GM19023 (cell line): ENCODE data around the gene STAG1.
"Not testable (repeated sequence)": the region's sequence is repeated elsewhere in the genome, so short reads cannot be mapped to it uniquely, and the experiment has no call there.

Experiments used
- ATAC-seq: cut with Tn5 transposase; IDR thresholded peaks from one replicate; pipeline ENCODE4 v1.9.1; 2021; ENCODE audit warnings: mild to moderate bottlenecking, moderate library complexity; ENCODE audit not compliant: unreplicated experiment

STAG1 gene

DNA sequence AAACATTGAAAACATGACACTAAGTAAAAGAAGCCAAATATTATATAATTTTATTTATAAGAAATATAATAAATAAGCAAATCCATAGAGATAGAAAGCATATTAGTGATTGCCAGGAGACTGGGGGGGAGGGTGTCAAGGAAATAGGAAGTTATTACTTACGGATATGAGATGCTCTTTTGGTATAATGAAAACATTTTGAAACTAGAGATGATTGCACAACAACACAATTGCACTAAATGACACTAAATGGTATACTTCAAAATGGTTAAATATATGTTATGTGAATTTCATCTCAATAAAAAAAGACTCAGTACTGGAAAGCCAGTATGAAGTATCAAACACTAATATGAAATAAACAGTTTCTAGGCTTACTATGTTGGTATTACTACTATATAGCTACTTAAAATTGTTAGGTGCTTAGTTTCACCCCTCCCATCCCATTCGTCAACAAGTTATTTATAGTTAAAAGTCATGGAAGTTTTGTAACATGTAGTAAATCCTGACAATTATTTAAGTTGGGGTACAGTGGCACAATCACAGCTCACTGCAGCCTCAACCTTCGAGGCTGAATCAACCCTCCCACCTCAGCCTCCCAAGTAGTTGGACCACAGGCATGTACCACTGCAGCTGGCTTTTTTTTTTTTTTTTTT, 43.7 kb downstream of the STAG1 start:
- no peak for ATAC-seq

GRCh38 chr3:136703429-136703828, 48.7 kb downstream of the STAG1 start:
- no peak for ATAC-seq

- no peak for ATAC-seq
Measured at GRCh38 chr3:136699271-136699828, 52.8 kb downstream of the STAG1 start.

DNA sequence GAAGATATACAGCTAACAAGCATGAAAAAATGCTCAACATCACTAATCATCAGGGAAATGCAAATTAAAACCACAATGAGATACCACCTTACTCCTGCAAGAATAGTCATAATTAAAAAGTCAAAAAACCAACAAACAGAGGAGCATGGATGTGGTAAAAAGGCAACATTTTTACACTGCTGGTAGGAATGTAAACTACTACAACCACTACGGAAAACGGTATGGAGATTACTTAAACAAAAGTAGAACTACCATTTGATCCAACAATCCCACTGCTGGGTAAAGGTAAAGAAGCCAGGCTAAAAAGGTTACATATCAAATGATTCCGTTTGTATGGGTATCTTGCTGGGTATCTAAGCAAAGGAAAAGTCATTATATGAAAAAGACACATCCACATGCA, 53.8 kb downstream of the STAG1 start:
- no peak for ATAC-seq

GRCh38 chr3:136696797-136697196, 55.4 kb downstream of the STAG1 start:
- ATAC-seq = no peak

DNA sequence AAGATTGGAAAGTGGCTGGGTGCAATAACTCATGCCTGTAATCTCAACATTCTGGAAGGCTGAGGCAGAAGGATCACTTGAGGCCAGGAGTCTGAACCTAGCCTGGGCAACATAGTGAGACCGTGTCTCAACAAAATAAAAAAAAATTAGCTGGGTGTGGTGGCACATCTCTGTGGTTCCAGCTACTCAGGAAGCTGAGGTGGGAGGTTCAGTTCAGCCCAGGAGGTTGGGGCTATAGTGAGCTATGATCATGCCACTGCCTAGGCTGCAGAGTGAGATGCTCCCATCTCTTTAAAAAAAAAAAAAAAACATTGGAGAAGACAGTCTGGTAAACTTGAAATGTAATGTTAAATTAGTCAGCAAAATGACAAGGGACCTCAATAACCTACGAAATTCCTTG, 57.9 kb downstream of the STAG1 start:
- ATAC-seq = no peak

DNA sequence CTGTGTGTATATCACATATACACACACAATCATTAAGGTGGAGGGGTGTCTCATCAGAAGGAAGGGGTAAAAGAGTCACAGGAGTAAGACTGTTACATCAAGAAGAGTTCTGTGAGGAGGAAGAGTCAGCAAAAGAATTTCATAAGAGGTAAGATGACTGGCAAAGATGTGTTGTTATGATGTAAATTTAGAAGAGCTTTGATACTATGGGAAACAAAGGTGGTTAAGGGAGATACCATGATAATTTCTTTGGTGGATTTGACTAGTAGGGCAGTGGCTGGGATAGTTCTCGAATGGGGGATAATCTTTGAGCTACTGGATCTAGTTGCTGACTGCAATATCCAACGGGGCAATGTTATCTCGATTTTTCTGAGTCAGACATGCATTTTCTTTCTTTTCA, 61.6 kb downstream of the STAG1 start:
- no peak for ATAC-seq

GRCh38 chr3:136685882-136686281, 66.3 kb downstream of the STAG1 start:
- ATAC-seq = no peak

- ATAC-seq = no peak
Measured at GRCh38 chr3:136682740-136683312, 69.4 kb downstream of the STAG1 start.

GRCh38 chr3:136678981-136679380, 73.2 kb downstream of the STAG1 start:
- no peak for ATAC-seq

DNA sequence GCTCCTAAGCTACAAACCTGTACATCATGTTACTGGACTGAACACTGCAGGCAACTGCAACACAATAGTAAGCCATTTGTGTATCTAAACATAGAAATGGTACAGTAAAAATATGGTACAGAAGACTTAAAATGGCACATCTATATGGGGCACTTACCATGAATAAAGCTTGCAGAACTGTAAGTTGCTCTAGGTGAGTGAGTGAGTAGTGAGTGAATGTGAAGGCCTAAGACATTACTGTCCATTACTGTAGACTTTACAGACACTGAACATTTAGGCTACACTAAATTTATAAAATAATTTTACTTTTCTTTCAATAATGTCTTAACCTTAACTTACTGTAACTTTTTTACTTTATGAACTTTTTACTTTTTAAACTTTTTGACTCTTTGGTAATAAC, 76.2 kb downstream of the STAG1 start:
- no peak for ATAC-seq

DNA sequence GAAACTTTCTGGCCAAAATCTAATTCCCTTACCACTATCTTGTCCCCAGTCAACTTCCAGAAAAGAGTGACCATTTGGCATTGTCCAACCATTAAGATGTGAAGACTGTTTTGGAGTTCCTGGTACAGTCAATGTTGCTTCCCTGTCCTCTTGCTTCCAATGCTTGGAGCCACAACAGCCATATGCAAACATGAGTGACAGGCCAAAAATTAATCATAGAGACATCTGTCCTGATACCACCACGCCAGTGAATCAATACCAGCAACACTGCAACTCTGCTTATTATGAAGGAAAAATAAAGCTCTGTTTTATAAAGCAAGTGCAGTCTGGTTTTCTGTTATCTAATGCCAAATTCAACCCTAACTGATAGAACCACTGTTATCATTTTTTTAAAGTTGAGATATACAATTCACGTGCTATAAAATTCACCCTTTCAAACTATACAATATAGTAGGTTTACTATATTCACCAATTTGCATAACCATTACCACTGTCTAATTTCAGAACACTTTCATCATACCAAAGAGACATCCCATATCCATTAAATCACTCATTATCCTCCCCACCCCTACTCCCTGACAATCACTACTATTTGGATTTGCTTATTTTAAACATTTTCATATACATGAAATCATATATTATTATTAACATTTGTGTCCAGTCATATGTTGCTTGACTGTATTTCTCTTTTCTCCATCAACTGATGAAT, 76.9 kb downstream of the STAG1 start:
- ATAC-seq = no peak

DNA sequence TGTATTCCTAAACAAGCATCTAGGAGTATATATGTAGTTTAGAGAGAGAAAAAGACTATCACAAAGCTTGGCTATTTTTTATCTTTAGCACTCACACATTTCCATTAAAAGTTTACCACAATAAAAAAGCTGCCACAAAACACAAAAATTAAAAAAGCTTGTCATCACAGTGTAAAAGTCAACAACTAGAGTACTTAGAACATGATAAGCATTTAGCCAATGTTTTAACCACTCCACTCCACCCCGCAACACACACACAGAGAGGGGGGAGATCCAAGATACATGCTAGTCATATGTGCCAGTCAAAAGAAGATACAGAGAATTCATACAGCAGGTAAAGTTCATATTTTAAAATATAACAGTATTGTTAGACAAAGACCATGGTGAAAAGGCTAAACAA, 79.7 kb downstream of the STAG1 start:
- ATAC-seq = no peak

- ATAC-seq = no peak
Measured at GRCh38 chr3:136671921-136672320, 80.3 kb downstream of the STAG1 start.

GRCh38 chr3:136670166-136670565, 82.0 kb downstream of the STAG1 start:
- ATAC-seq = no peak

- no peak for ATAC-seq
Measured at GRCh38 chr3:136667081-136667480, 85.1 kb downstream of the STAG1 start.

DNA sequence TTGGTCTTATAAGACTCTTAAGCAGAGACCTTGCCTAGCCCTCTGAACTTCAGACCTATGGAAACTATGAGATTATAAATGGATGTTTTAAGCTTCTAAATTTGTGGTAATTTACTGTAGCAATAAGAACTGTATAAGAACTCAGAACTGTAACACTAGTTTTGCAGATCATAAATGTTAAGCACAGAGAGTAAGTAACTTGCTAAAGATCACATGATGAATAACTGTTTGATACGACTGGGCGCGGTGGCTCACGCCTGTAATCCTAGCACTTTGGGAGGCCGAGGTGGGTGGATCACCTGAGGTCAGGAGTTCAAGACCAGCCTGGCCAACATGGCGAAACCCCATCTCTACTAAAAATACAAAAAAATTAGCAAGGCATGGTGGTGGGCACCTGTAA, 85.9 kb downstream of the STAG1 start:
- ATAC-seq = not testable (repeated sequence)

DNA sequence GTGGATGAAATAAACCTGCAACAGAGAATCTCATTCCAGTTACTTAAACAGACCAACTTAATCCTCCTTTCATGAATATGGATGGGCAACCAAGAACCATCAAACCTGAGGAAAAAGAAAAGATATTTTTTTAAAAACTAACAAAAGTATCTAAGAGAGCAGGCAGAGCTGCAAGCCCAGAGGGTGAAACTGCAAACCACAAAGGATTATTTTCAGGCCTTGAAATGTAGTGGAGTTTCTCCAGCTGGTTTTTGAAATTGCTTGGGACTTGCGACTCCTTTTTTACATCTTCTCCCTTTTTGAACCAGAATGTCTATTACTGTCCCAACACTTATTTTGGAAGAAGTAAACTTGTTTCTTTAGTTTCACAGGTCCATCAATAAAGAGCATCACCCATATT, 87.4 kb downstream of the STAG1 start:
- no peak for ATAC-seq

- no peak for ATAC-seq
Measured at GRCh38 chr3:136661282-136661681, 90.9 kb downstream of the STAG1 start.

GRCh38 chr3:136658946-136659682, 93.1 kb downstream of the STAG1 start:
- ATAC-seq = no peak

GRCh38 chr3:136657526-136657925, 94.7 kb downstream of the STAG1 start:
- ATAC-seq = no peak
